HG03135 (cell line): Measurements from ENCODE around the gene PSMB11.
"Not testable (repeated sequence)": the region's sequence is repeated elsewhere in the genome, so short reads cannot be mapped to it uniquely, and the experiment has no call there.

Source experiments
- ATAC-seq: cut with Tn5 transposase; IDR thresholded peaks from one replicate; pipeline ENCODE4 v1.9.1; 2021; ENCODE audit warnings: mild to moderate bottlenecking, moderate library complexity; ENCODE audit not compliant: unreplicated experiment

Gene PSMB11

DNA sequence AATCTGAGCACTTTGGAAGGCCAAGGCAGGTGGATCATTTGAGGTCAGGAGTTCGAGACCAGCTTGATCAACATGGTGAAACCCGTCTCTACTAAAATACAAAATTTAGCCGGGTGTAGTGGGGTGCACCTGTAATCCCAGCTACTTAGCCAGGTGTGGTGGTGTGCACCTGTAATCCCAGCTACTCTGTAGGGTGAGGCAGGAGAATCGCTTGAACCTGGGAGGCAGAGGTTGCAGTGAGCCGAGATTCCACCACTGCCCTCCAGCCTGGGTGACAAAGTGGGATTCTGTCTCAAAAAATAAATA, 28.3 kb upstream of the PSMB11 start:
- ATAC-seq, result not testable (repeated sequence)

DNA sequence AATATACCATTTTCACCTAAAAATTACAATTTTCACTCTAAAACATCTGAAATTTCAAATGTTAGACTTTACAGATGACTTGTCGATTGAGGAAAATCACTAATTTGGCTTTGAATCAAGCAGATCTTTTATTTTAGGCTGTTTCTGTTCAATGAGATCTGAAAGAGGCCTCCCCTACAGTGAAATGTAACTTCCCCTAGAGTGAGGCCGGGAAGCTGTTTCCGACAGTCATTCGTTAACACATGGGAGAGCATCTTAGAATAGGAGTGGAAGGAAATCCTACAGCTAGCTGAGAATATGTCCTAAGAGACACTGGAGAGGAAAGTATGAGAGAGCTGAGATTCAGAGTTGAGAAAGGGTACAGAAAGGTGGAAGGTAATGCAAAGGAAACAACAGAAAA, 26.4 kb upstream of the PSMB11 start:
- ATAC-seq, result no peak

DNA sequence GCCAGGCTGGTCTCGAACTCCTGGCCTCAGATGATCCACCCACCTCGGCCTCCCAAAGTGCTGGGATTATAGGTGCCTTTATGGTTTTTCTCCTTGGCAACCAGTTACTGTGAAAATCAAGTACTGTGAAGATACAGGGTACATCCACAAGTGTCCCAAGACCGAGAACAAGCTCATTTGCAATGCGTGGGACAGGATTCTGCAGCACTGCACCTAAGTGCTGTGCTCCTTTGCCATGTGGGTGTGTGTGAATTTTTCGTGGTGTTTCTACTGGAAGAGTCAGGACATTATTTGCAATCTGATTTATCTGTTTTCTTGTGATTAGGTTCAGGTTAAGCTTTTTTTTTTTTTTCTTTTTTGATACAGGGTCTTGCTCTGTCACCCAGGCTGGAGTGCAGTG, 24.9 kb upstream of the PSMB11 start:
- no peak for ATAC-seq

DNA sequence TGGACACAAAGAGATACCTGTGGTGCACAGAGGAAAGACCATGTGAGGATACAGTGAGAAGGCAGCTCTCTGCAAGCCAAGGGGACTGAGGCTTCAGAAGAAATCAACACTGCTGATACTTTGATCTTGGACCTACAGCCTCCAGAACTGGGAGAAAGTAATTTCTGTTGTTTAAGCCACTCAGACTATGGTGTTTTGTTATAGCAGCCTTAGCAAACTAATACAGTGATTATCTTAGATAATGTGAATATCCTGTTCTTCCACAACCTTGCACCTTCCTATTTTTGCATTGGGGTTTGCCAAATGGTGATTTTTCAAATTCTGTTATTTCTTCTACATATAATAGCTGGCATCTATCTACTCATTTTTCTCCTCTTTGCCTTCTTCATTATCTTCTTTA, 23.9 kb upstream of the PSMB11 start:
- ATAC-seq, result no peak

DNA sequence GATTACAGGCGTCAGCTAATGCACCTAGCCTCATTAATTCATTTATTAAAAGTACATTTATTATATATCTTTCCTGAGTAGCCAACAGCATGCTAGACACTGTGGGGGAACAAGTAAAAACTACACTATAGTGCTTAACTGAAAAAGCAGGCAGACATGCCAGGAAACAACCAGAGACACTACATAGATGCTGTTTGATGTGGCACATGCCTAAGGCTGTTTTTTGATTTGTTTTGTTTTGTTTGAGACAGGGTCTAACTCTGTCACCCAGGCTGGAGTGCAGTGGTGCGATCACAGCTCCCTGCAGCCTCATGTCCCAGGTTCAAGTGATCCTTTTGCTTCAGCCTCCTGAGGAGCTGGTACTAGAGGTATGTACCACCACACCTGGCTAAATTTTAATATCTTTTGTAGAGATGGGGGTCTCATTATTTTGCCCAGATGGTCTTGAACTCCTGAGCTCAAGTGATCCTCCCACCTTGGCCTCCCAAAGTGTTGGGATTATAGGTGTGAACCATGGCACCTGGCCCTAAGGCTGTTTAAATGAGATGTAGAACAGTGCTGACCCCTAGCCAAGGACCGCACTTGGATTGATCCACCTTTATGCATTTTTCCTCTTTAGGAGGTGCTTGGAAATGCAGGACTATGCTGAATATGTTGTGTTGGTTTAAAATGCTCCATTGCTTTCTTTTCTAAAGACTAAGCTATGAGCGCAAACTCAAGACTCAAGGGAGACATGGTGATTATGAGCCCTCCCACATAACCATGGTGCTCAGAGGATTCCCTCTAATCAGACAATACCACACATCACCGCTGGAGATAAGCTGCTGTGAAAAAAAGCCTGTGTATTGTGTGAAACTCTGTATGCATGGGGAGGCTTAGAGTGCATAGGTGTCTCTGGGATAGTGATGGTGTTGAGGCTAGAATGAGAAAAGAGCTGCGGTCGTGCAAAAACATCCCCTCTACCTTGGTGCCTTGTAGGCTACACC, 21.6 kb upstream of the PSMB11 start:
- no peak for ATAC-seq

DNA sequence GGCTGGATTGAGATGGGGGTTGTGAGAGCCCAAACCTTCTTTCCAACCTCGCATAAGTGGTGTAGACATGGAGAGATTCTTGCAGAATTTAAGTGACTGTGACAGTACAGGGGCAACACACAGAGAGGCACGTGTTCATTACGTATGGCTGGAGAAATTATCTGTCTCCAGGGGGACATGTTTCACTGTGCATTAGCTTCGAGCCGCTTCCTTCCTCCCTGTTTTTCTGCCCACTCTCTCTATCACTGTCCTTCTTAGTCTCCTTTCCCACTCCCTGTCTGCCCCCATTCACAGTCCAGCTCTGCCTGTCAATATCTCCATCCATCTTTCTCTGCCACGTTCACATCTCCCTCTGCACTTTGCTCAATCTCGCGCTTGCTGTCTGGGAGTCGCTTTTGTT, 20.6 kb upstream of the PSMB11 start:
- no peak for ATAC-seq

DNA sequence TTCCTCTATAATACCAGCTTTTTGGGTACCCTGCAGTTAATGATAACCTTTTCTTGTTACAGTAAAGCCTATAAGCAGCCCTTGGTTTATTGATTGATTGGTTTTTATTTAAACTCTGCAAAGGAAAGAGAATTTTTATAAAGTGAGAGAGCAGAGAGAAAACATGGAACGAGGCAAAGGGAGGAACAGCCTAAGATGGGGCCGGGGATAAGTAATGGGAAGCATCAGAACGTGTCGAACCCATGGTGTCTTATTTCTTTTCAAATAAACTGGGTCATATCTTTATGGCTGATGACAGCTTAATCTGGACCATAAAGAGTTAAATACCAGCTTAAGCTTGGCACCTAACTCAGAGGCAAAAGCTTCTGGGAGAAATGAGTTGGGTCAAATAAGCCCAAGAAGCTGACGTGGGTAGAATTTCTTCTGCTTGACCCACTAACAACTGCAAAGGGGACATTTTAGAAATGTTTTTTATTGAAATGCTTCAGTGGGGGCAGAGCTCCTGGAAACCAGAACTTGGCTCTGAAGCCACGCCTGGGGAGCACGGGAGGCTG, 20.0 kb upstream of the PSMB11 start:
- no peak for ATAC-seq

DNA sequence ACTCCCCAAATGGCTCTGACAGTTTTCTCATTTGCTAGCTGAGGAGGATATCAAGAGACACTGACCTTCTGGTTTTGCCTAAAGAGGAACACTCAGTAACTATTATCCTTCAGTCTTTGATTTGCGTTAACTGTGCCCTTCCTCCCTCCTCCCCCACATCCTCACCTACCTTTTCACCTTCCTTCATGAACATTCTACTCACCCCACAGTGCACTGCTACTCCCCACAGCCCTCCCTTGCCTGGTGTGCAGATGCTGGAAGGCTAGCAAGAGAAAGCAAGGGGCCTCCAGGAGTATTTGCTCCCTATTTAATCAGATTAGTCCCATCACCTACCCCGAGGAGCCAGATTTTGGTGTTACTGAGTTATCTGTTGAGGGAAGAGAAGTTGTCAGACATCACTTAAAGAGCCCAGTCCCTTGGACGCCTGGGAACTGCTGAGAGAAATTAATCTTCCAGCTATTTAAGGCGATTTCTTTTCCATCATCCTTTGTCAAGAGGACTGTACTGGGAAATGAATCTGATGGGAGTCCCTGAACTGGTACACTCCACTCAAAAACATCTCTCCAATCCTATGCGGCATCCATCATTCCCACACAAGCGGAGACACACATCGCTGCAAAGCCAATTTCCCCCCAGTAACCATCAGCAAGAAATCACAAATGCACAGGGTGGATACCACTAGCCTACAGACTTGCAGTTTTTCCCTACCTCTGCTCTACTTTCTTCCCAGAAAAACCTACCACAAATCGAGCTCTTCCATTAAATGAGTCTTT, 18.8 kb upstream of the PSMB11 start:
- ATAC-seq, result no peak

DNA sequence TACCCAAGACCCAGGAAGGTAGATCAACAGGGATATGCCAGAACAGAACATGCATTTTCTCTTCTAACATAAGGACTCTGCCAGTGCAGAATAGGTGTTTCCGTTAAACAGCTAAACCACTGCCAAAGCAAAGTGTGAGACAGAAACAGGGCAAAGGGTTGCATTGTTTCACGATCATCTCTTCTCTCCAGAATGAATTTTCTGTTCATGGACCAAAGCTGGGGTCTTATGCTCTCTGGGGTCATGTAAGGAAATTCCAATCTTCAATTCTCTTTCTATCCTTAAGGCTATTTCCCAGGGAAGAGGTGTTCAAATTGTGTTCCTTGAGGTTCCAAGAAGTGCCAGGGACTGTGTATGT, 18.2 kb upstream of the PSMB11 start:
- ATAC-seq, result no peak

DNA sequence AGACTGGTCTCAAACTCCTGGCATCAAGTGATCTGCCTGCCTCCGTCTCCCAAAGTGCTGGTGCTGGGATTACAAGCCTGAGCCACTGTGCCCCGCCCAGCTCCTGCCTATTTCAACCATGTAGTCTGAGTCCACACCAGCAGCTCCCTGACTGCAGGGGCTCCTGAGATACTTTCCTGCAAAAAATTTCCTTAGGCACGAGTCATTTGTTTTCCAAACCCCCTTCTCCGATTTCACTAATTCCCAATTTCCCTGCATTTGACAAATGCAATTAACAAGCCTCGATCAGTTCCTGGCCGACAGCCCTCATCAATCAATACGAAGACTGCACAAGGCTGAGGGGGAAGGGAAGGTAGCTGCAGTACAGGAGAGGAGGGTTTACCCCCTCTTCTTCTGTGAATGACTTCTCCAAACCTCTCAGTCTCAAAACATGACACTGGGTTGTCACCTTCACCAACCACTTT, 17.4 kb upstream of the PSMB11 start:
- no peak for ATAC-seq

DNA sequence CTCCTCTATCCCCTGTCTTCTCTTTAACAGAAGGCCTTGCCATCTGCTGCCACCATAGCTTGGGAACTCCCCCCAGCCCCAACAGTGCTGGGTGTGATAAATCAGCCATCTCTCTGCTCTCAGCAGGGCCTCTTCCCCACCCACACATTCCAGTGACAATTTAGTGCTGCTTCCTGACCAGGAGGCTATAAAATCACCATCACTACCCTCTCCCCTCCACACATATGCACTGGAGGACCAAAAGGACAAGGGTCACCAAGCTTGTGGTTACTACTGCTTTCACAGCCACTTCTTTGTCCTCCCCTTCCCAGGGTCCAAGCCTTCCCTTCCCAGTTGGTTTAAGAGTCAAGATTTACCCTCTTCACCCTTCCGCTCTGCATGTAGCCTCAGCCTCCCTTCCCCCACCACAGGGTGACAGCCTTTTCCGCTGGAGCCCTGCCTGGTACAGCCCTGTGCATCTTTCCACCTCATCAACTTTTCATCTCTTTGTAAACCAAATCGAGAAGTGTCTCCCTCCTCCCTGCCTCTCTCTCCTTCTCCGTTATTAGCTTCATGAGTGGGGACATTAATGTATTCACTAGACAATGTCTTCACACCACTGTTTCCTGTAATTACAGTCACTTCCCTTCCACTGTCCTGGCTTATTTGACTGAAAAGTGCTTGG, 16.7 kb upstream of the PSMB11 start:
- ATAC-seq, result no peak

DNA sequence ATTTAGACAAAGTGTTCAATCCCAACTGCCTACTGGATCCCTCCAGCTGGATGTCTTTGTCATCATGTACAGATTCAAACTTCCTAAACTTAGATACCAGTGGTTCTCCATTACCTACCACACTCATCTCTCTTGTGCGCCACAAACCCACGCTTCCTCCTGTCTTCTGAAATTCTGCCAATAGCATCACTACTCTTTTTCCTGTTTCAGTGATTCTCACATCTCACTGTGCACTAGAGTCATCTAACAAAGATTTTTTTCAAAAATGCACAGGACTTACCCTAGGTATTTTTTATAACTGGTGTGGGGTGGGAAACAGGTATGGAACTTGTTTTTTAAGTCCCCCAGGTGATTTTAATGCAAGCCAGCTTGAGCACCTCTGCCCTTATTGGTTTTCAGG, 13.2 kb upstream of the PSMB11 start:
- ATAC-seq, result no peak

DNA sequence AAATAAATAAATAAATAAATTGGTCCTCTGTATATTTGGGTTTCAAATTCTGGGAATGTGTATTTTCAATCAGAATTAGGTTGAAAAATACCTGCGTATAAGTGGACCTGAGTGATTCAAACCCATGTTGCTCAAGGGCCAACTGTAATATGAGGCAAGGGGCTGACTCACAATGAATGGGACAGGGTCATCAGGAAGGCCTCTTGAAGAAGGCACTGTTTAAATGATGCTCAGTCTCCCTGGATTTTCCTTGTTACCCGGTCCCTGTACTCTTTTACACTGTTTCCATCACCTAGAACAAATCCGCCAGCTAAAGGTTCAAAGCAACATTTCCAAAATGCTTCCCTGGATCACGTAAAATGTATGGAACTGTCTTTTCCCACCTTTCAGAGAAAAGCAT, 11.1 kb upstream of the PSMB11 start:
- ATAC-seq, result no peak

DNA sequence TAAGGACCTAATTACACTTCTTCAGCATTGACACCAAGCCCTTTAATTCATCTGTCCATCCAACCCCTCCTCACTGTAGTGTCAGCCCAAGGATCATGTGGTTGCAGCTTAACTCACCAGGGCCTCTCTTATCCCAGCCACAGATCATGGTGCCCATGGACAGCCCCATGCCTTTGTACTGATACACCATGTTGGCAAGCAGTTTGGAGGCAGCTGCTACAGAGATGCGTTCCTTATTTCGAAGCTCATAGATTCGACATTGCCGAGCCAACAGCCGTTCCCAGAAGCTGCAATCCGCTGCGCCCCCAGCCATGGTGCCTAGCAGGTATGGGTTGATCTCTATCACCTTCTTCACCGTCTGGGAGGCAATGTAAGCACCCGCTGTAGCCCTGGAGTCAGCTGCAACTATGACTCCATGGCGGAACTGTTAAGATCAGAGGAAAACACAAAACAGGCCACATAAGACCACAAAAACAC, 8.7 kb upstream of the PSMB11 start:
- no peak for ATAC-seq

DNA sequence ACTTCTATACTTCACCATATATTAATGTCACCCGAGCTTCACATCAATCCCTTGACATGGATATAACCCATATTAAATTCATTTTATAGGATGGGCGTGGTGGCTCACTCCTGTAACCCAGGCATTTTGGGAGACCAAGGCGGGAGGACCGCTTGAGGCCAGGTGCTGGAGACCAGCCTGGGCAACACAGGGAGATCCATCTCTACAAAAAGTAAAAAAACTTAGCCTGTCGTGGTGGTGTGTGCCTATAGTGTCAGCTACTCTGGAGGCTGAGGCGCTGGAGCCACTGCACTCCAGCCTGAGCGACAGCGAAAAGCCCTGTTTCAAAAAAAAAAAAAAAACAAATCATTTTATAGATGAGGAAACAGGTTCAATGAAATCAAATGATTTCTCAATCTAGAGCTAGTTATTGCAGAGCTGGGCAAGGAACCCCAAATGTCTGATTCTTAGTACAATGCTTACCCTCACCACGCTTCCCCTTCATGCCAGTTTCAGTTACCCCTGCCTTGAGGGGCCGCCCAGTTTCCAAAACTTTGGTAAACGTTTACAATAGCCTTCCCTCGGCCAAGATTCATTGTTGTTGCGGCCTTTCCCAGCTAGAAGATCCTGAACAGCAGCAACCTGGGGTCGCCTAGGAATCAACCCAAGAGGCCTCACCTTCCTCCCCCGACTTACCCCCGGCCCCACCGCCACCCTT, 8.1 kb upstream of the PSMB11 start:
- ATAC-seq, result peak; percentile 19

DNA sequence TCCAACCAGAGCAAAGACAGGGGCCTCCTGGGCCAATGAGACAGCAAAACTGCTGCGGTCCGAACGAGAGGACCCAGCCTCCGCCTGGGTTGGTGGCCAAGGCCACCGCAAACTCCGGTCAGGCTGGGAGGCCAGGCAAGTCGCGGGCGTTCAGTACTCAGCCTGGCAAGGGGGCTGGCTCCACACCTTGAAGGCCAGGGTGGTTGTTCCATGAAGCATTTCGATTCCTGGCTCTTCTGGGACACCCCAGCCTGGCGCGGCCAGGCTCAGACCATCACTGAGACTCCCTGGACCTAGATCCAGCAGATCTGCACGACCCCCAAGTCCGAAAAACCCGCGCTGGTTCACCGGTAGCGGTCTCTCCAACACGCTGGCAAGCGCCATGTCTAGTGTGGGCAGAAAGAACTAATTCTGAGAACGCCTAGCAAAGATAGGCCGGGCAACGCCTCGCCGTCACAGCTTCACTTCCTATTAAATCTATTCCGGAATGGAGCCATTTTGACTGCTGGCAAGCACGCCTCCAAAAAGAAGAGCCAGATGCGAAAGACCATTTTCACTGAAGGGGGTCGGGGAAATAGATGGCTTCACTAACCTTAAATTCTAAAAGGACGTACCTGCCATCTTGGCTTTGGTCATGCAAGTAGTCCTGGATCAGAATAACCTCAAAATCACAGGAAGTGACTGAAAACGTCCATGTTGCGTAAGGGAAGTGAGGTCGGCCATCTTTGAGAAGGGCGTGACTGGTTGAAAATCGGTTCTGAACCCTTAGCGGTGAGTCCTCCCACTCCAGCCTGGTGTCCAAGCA, 7.3 kb upstream of the PSMB11 start, which contains the start of gene PSMB5:
PSMB5 (minus strand) TSS at position 403 of the 805 bp plus-strand sequence; CDS start at position 384, 19 bp downstream.
- ATAC-seq, result peak; percentile 93

DNA sequence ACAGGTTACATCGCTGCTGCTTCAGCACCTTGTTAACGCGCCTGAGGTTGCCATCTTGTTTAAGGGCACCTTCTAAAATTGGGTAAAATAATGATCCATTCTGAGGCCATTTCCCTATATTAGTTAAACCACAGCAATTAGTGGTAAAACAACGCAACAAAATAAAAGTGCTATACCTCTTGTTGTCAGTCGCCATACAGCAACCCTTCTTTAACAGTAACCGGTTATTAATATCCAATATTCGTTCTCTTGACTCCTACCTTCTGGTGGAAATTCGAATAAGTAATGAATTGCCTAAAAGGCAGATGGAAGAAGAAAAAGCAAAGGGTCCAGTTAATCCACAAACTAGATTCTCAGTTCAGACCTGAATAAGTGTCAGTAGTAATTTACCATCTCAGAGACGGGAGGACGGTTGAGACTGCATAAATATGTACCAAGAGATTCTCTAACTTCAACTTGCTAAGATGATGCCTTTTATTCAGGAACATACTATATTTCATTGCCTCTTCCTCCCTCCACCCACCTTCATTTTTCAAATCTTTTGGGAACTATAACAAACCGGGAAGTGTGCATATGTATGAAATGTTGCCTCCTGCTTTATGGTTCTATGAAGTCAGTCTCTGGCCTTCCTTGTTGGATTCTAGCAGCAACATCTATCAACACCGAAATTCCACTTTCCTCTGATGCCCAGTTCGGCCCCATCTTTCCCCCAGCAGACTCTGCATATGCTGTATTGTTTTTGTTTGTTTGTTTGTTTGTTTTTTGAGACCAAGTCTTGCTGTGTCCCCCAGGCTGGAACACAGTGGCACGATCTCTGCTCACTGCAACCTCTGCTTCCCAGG, 6.5 kb upstream of the PSMB11 start:
- no peak for ATAC-seq

DNA sequence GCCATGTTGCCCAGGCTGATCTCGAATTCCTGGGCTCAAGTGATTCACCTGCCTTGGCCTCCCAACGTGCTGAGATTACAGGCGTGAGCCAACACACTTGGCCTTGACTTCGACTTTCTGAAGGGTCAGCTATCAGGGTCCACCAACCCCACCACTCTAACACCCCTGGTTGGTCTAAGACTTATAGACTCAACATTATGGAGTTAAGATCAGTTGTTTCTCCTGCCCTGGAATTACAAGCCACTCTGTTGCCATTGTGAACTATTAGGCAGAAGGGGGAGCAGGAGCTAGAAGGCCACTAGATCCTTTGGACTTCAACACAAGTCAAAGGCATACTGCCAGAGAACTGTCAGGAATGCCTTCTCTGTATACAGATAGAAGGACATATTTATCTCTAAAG, 1.9 kb upstream of the PSMB11 start:
- no peak for ATAC-seq

DNA sequence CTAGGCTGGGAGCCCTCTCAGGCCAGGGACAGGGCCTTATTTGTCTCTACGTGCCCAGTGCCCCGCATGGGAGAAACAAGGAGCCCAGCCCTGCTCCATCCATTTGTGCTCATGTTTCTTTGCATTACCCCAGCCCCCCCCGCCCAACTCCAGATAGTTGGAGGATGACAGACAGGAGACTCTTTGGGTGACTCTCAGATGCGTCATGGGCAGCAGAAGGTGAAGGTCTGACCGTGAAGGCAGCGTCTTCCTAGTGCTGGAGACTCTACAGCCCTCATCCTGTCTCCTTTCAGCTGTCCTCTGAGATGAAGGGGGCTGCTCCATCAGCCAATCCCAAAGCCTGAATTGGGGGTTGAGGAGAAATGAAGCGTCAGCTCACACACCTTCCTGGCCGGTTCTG, 283 bp upstream of the PSMB11 start:
- ATAC-seq, result no peak
